GM19035 (cell line): ENCODE results near the gene CABP4.
A peak's percentile ranks its signal among the peaks of the same experiment; 100 is the strongest.
"Not testable (repeated sequence)": the region's sequence is repeated elsewhere in the genome, so short reads cannot be mapped to it uniquely, and the experiment has no call there.

Source experiments
- ATAC-seq: cut with Tn5 transposase; IDR thresholded peaks from one replicate; pipeline ENCODE4 v1.9.1; 2021; ENCODE audit not compliant: unreplicated experiment

The CABP4 gene

DNA sequence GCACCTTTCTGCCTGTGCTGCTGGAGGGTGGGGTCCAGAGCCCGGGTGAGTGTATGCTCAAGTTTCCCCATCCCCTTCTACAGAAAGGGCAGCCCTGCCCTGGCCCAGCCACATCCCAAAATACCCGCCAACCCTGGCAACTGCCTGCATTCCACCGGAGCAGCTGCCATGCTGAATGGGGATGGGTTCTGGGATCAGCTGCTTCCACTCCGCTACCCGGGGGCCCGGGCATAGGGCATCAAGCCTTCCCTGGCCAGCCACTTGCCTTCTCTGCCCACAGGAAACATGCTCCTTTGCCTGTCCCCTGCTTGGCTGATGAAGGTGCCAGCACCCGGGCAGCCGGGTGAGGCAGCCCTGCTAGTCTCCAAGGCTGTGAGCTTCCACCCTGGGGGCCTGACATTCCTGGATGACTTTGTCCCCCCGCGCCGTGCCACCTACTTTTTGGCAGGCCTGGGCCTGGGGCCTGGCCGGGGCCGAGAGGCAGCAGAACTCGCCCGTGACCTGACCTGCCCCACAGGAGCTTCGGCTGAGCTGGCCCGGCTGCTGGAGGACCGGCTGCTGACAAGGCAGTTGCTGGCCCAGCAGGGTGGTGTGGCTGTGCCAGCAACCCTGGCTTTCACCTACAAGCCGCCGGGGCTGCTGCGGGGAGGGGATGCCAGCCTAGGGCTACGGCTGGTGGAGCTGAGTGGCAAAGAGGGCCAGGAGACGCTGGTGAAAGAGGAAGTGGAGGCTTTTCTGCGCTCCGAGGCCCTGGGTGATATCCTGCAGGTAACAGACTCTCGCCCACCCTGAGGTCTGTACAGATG, 36.5 kb upstream of the CABP4 start:
- ATAC-seq: no peak

- no peak for ATAC-seq
These were observed 35.7 kb upstream of the CABP4 start for GRCh38 chr11:67419325-67420049.

DNA sequence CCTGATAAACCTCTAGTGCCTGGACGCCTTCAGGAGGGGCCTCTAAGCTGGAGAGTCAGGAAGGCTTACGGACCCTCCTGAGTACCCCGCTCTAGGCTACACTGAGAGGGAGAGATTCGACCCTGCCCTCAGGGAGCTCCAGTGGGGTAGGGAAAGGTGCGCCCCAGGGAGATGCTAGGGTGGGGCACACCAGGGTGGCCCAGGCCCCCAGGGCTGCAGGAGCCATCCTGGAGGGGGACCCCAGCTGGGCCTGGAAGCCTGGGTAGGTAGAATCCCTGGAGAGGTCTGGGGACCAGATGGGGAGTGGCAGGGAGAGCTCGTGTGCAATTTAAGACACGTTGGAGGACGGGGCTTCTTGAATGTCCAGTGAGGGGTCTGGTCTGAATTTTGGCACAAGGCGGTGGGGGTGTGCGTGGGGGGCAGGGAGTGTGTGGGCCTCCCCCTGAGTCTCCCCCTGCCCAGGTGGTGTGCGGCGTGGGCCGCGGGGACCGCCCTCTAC, 35.0 kb upstream of the CABP4 start:
- no peak for ATAC-seq

DNA sequence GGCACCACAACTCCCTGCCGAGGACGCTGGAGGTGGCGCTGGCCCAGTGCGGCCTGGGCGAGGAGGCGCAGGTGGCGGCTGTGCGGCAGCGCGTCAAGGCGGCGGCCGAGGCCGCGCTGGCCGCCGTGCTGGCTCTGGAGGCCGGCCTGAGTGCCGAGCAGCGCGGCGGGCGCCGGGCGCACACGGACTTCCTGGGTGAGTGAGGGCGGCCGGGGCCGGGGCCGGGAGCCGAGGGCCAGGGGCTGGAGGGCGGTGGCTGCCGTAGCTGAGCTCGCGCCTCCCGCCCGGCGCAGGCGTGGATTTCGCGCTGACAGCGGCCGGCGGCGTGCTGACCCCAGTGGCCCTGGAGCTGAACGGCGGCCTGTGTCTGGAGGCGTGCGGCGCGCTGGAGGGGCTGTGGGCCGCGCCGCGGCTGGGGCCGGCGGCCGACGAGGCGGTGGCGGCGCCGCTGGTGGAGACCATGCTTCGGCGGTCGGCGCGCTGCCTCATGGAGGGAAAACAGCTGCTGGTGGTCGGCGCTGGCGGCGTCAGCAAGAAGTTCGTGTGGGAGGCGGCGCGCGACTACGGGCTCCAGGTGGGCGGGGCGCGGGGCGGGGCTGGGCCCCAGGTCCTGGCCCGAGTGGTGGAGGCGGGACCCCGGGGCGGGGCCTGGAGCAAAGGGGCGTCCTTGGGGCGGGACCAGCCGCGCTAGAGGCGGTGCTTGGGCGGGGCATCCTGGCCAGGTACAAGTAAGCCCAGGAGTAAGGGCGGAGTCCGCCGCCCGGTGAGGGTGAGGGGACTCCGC, 34.3 kb upstream of the CABP4 start:
- ATAC-seq: peak; percentile 85

DNA sequence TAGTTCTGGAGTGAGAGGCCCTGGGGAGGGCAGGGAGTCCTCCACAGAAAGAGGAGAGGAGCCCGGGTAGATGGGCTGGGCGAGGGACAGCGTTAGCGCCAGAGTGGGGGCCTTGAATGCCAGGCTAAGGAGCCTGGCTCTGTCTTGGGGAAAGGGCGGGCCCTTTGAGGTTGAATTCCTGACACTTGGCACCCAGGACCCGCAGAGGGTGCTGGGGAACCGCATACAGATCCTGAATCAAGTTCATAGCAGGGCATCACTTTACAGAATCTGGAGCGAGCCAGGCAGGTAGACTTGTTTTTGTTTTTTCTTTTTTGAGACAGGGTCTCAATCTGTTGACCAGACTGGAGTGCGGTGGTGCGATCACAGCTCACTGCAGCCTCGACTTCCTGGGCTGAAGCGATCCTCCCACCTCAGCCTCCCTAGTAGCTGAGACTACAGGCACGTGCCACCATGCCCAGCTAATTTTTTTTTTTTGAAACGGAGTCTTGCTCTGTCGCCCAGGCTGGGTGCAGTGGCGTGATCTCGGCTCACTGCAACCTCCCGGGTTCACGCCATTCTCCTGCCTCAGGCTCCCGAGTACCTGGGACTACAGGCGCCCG, 33.6 kb upstream of the CABP4 start:
- no peak for ATAC-seq

DNA sequence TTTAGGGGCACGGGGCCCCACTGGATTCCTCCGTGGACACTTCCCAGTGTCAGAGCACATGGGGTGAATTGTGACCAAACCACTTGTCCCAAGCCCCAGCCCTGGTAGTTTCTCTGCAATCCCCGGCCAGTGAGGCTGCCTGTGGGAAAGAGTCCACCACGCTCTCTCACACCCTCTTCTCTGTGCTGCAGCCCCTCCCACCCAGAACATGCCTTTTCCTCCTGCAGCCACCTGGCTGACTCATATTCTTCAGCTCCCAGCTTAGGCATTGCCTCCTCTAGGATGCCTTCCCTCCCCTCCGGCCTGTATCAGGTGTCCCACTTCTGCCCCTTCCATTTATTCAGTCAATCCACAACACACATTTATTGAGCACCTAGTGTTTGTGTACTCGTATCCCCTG, 32.3 kb upstream of the CABP4 start:
- no peak for ATAC-seq

GRCh38 chr11:67423466-67423865, 31.7 kb upstream of the CABP4 start:
- no peak for ATAC-seq

DNA sequence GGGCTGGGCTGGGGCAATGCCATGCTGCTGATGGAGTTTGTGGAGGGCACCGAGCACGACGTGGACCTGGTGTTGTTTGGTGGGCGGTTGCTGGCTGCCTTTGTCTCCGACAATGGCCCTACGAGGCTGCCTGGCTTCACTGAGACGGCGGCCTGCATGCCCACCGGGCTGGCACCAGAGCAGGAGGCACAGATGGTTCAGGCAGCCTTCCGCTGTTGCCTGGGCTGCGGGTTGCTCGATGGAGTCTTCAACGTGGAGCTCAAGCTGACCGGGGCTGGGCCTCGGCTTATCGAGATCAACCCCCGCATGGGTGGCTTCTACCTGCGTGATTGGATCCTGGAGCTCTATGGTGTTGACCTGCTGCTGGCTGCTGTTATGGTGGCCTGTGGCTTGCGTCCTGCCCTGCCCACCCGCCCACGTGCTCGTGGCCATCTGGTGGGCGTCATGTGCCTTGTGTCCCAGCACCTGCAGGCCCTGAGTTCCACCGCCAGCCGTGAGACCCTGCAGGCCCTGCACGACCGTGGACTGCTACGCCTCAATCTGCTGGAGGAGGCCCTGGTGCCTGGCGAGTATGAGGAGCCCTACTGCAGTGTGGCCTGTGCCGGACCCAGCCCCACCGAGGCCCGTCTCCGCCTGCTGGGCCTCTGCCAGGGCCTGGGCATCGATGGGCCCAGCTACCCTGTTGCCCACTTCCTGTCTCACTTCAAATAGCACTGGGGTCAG, 31.1 kb upstream of the CABP4 start:
- no peak for ATAC-seq

- ATAC-seq: not testable (repeated sequence)
These were observed 27.7 kb upstream of the CABP4 start for GRCh38 chr11:67427364-67427859.

DNA sequence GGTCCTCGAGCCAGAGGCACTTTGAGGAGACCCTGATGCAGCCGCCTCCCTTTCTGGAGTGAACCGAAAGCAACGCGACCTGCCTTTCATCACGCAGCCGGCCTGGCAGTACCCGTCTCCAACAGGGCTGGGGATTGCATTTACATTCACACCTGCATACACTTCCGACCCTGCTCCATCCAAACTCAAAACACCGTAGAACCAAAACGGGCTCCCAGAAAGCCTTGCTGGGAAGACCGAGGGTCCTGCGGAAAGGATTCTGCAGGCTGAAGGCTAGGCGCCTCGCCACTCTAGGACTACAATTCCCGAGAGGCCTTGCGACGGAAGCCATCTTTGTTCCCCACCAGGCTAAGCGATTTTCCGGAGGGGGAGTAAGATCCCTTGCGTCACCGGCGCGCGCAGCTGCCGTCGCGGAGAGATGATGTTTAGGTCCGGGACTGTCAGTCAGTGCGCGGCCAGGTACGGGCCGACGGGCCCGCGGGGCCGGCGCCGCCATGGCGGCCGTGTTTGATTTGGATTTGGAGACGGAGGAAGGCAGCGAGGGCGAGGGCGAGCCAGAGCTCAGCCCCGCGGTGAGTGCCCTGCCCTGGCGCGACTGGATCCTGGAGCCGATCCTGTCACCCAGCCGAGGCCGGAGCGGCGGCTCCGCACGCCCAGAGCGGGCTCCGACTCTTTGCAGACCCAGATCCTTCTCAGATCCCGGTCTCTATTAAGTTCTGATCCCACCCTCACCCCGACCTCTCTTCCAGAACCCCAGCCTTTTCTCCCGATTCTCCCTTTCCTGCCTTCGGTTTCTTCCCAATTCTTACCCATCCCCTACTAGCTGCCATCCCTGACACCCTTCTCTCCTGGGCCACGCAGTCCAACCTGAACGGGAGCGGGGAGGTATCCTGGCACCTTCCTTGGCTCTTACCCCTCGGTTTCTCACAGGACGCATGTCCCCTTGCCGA, 26.8 kb upstream of the CABP4 start, which contains the start of gene RPS6KB2:
Gene RPS6KB2 (plus strand): TSS at position 443 of the 950 bp plus-strand sequence. CDS start 52 bp downstream, at position 495.
- ATAC-seq: peak; percentile 88

GRCh38 chr11:67429038-67429668, 26.0 kb upstream of the CABP4 start:
- no peak for ATAC-seq

DNA sequence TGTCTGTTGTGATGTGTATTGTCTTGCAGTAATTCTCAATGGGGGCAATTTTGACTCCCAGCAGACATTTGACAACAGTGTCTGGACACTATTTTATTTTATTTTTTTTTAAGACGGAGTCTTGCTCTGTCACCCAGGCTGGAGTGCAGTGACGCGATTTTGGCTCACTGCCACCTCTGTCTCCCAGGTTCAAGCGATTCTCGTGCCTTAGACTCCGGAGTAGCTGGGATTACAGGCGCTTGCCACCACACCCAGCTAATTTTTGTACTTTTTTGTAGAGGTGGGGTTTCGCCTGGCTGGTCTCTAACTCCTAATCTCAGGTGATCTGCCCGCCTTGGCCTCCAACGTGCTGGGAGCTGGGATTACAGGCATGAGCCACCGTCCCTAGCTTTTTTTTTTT, 25.4 kb upstream of the CABP4 start:
- no peak for ATAC-seq

DNA sequence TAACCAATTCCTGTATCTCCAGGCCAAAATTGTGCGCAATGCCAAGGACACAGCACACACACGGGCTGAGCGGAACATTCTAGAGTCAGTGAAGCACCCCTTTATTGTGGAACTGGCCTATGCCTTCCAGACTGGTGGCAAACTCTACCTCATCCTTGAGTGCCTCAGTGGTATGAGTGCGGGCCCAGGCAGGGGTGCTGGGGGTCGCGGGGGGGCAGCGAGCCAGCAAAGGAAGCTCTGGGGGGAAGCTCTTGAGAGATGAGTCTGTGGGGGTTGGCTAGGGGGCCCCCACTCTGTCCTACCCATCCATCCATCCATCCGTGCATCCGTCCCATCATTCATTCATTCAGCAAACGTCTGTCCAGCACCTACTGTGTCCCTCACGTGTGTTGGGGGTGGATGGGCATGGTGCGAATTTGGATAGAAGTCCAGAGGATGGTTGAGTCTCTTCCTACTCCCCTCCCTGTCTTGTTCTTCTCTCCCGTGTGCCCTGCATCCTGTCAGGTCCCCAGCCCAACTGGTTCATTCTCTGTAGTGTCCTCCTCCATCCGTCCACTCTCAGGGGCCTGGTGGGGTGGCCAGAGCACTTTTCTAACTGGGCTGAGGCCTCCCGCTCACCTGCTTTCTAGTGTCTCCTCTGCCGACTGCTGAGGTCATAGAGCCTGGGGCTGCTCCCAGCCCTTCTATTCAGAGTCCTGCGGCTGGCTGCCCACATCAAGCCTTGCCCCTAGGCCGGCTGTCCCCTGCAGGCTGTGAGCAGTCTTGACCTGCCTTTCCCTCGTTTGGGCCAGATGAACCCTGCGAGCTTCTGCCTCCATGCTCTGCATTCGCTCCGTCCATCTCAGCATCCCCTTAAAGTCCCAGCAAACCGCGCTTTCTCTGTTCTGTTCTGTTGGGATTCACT, 23.6 kb upstream of the CABP4 start:
- ATAC-seq: no peak

- ATAC-seq: no peak
These were observed 22.4 kb upstream of the CABP4 start for GRCh38 chr11:67432655-67433349.

GRCh38 chr11:67433536-67434394, 21.4 kb upstream of the CABP4 start:
- no peak for ATAC-seq

DNA sequence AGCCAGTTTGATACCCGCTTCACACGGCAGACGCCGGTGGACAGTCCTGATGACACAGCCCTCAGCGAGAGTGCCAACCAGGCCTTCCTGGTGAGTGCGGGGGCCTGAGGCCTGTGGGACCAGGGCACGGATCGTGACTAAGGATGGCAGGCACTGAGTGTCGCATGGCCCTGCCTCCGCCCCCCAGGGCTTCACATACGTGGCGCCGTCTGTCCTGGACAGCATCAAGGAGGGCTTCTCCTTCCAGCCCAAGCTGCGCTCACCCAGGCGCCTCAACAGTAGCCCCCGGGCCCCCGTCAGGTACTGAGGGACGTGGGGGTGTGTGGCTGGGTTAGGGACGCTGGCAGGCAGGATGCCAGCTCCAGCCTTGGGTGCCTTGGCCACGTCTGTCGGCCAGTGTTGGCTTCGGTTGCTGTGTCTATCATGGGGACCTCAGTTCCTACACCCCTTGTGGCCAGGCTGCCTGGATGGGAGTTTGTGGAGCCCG, 20.7 kb upstream of the CABP4 start:
- ATAC-seq: no peak
